Thoracic aorta (tissue), 2 donors: ENCODE data around the gene ANKS1A. TPM values are rescaled to one million over a fixed set of nuclear protein-coding genes. Genes with fewer than 3 reads are reported as not detected.
A peak's percentile ranks its signal among the peaks of the same experiment; 100 is the strongest.

Experiments
- ATAC-seq: fragments of 150-250 bp; one replicate; pipeline ENCODE4 v1.8.0; 2017; ENCODE audit warnings: low read depth; ENCODE audit not compliant: insufficient number of reproducible peaks, low FRiP score
- DNase-seq: peaks from one replicate; pipeline ENCODE4 v3.0.0-alpha.2; 2020; ENCODE audit warnings: low spot score
- H3K27ac ChIP-seq, 2 donors: fragments of 200-600 bp; sonication (generic); 1 replicate in 1 of 2; 2 replicates in 1 of 2; pipeline ENCODE4 v1.5.1; 2016; ENCODE audit warnings: mild to moderate bottlenecking in 2 of 2, moderate library complexity in 2 of 2
- H3K27me3 ChIP-seq: fragments of 200-600 bp; sonication (generic); replicated peaks from 2 replicates; pipeline ENCODE4 v1.6.0; 2016; ENCODE audit warnings: mild to moderate bottlenecking; ENCODE audit not compliant: insufficient read depth
- H3K36me3 ChIP-seq: fragments of 200-600 bp; sonication (generic); one replicate; pipeline ENCODE4 v1.5.1; 2016
- H3K4me1 ChIP-seq, 2 donors: fragments of 200-600 bp; sonication (generic); 1 replicate in 1 of 2; 2 replicates in 1 of 2; pipeline versions ENCODE4 v1.5.1 to v1.6.0; 2016; ENCODE audit warnings: low read depth in 2 of 2, mild to moderate bottlenecking in 1 of 2; ENCODE audit not compliant: control insufficient read depth in 1 of 2
- H3K4me3 ChIP-seq: fragments of 200-600 bp; sonication (generic); 2 replicates; pipeline ENCODE4 v1.5.1; 2016; ENCODE audit warnings: mild to moderate bottlenecking
- H3K9me3 ChIP-seq: fragments of 200-600 bp; sonication (generic); 2 replicates; pipeline ENCODE4 v1.5.1; 2016
- total RNA-seq, 2 donors: library from RNA; depleted of rRNA; stranded (reverse); fragments of >200 nt; gene quantifications; one replicate each; pipeline versions ENCODE4 v1.1.0 to v1.2.3, GENCODE V29; 2016
- TF ChIP-seq, protein P1 (sequence below): fragments of 200-600 bp; sonication (generic); IDR thresholded peaks from one replicate; pipeline ENCODE4 v1.5.1; 2019; ENCODE audit warnings: antibody characterized with exemption

Gene ANKS1A
- total RNA-seq, 2 donors from 2014 or later: 37.9 to 55.4 TPM

DNA sequence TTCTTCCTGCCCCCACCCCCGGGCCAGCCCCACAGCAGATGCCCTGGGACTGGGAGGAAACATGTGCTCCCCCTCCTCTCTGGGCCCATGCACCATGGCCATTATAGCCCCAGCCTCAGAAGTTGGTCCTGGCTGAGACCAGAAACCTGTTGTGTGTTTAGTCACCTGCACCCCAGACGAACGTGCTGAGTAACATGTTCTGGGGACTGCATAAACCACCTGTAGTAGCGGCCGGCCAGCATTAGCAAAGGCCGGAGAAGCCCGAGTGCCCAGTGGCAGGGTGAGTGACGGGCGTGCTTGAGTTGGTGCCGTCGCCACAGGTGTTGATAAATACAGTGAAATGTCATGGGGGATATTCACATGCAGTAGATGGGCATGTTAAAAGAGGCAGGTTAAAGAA lies 178.2 kb downstream of the ANKS1A start:
- peaks cover 11% of the 10 kb centered on the region for H3K36me3 ChIP-seq
- ATAC-seq (no peak), DNase-seq (no peak)
- peaks cover 0 to 36% of the 10 kb centered on the region in 2 donors for H3K4me1 ChIP-seq
- H3K27me3 ChIP-seq: no peaks in the 10 kb centered on the region
- H3K4me3 ChIP-seq: no peak overlapping the region
- TF ChIP-seq, protein P1, sequence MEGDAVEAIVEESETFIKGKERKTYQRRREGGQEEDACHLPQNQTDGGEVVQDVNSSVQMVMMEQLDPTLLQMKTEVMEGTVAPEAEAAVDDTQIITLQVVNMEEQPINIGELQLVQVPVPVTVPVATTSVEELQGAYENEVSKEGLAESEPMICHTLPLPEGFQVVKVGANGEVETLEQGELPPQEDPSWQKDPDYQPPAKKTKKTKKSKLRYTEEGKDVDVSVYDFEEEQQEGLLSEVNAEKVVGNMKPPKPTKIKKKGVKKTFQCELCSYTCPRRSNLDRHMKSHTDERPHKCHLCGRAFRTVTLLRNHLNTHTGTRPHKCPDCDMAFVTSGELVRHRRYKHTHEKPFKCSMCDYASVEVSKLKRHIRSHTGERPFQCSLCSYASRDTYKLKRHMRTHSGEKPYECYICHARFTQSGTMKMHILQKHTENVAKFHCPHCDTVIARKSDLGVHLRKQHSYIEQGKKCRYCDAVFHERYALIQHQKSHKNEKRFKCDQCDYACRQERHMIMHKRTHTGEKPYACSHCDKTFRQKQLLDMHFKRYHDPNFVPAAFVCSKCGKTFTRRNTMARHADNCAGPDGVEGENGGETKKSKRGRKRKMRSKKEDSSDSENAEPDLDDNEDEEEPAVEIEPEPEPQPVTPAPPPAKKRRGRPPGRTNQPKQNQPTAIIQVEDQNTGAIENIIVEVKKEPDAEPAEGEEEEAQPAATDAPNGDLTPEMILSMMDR: no peak
- no peaks in the 10 kb centered on the region for H3K9me3 ChIP-seq
- no peak overlapping the region for H3K27ac ChIP-seq

DNA sequence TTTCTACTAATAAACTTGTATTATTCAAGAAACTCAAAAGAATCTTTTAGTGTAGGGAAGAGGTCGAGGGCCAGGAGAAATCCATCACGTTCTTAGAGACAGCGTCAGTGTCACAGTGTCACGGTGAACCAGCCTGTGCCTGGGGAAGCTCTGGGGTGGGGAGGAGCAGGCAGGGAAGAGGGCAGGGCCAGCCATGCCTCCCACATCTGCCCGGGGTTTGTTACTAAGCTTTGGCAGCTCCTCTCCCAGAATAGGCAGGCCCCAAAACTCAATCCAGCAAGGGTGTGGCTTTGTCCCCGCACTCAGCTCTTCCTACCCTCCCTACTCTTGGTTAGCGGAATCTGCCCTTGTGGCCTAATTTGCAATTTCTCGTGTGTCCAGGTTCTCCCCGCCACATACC lies 179.2 kb downstream of the ANKS1A start:
- Histone ChIP-seq H3K9me3 (no peaks in the 10 kb centered on the region), H3K27me3 (no peaks in the 10 kb centered on the region), H3K4me3 (no peak overlapping the region), H3K4me1 (peaks cover 0 to 27% of the 10 kb centered on the region in 2 donors), H3K27ac (peak overlapping the region; percentile 30 to 54), H3K36me3 (peaks cover 15% of the 10 kb centered on the region)
- ATAC-seq (no peak), DNase-seq (no peak)
- TF ChIP-seq, protein P1: no peak

GRCh38 chr6:35068644-35069043 lies 179.6 kb downstream of the ANKS1A start:
- H3K27me3 ChIP-seq: no peaks in the 10 kb centered on the region
- DNase-seq: no peak
- ATAC-seq: no peak
- H3K9me3 ChIP-seq: no peaks in the 10 kb centered on the region
- H3K4me1 ChIP-seq: peaks cover 0 to 22% of the 10 kb centered on the region in 2 donors
- H3K27ac ChIP-seq: peak overlapping the region; percentile 30 to 54
- TF ChIP-seq, protein P1: no peak
- no peak overlapping the region for H3K4me3 ChIP-seq
- peaks cover 17% of the 10 kb centered on the region for H3K36me3 ChIP-seq

DNA sequence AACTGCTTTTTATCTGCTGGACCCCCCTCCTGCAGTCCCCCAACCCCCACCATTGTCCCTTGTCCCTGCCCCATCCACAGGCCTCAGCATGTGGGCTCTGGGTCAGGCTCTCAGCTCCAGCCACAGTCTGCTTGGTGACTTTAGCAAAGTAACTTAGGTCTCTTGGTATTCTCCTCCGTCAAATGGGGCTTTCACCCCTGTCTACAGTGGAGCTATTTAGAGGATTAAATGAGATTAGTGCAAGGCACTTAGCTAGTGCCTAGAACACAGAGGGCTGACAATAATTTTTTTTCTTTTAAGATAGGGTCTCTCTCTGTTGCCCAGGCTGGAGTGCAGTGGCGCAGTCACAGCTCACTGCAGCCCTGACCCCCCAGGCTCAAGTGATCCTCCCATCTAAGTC lies 180.2 kb downstream of the ANKS1A start:
- ATAC-seq (no peak), DNase-seq (no peak)
- Histone ChIP-seq H3K9me3 (no peaks in the 10 kb centered on the region), H3K36me3 (peaks cover 21% of the 10 kb centered on the region), H3K4me3 (no peak overlapping the region), H3K4me1 (peaks cover 0 to 16% of the 10 kb centered on the region in 2 donors), H3K27ac (no peak overlapping the region), H3K27me3 (no peaks in the 10 kb centered on the region)
- TF ChIP-seq, protein P1: no peak

- no peak overlapping the region for H3K27ac ChIP-seq
Observed at GRCh38 chr6:35070111-35070510, 181.1 kb downstream of the ANKS1A start.

More at GRCh38 chr6:35070111-35070510, 181.1 kb downstream of the ANKS1A start:
- ATAC-seq (no peak), DNase-seq (no peak)
- Histone ChIP-seq H3K27me3 (no peaks in the 10 kb centered on the region), H3K4me1 (peaks cover 0 to 8% of the 10 kb centered on the region in 2 donors), H3K36me3 (peaks cover 21% of the 10 kb centered on the region), H3K9me3 (no peaks in the 10 kb centered on the region), H3K4me3 (no peak overlapping the region)
- TF ChIP-seq, protein P1: no peak
